HG03064 (cell line): ENCODE results near the gene KIAA2012.

Source experiments
- ATAC-seq: cut with Tn5 transposase; IDR thresholded peaks from one replicate; pipeline ENCODE4 v1.9.1; 2021; ENCODE audit warnings: low read depth; ENCODE audit not compliant: unreplicated experiment

KIAA2012 gene

DNA sequence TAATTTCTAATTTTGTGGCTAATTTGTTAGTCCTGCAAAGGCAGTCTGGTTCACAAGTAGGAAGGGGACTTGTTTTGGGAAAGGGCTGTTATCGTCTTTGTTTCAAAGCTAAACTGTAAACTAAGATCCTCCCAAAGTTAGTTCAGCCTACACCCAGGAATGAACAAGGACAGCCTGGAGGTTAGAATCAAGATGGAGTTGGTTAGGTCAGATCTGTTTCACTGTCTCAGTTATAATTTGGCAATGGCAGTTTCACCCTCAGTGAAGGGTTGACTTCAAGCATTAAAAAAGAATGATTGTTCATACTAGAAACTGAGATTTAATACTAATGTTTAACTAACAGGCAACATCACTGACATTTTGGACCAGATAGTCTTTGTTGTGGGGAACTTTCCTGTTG is 69.5 kb downstream of the KIAA2012 start:
- ATAC-seq = no peak

DNA sequence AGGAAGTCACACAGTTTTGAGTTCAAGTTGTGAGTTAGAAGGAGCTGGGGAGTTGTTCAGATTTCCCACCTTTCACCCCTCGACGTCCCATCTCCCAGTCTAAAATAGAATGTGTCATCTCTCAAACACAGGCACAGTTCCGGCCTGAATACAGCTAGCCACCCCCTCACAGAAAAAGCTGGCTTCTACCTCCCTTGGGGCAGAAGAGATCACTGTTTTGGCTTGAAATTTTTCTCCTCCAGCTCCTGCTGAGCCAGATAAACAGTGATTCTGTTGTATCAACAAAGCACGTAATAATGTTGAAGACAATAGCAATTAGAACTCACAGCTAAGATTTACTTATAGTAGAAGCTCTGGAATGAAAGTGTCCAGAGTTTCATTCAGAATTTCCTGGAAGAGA is 74.7 kb downstream of the KIAA2012 start:
- ATAC-seq = no peak

DNA sequence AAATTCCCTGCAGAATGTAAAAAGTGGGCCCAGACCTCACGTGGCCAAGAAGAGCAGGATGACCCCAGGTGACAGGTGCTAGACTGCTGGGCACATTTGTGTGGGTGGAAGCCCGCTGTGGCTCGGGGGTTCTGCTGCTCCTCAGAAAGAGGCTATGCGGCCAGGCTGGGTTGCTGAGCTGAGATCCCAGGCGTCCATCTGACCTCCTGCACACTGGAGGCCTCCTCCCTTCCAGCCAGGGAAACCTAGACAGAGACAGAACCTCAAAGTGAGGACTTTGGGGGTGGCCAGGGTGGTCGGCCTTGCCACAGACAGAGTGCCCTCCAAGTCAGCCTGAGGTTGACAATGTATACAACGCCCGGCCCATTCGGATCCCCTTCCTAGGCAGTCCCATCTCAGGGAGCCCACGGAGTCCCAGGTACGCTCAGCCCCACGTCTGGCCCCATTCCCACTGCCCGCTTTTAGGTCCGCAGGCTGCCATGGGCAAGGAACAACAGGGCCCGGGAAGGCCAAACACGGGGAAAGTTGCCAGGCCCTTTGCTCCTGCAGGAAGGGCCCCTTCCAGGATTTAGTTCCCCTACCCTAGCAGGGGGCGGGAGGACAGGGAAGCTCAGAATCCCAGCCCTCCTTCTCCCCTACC is 75.6 kb downstream of the KIAA2012 start:
- no peak for ATAC-seq

DNA sequence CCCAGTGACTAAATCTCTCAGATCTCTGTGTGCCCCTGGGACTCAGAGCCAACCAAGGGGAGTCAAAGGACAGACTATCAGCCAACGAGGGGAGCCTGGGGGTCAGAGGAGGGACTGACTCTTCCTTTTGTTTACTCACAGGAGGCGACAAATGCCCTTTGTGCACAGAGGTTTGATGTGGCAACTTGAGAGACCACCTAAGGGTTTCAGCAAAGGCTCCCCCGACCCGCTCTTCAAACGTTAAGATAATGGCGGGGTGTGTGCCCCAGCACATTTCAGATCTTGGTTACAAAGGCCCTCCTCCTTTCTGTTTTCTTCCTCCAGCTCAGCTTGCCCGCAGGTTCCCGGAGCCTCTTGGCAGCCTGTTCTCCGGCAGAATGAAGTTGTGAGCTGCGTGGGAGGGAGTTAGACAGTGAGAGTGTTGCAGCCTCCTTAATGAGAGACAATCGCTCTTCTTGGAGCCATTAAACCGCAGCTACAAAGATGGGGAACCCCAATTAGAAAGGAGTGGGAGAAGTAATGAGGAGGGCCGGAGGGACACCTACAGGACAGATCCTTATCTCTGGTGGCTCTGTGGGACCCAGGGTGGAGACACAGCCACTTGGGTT is 76.2 kb downstream of the KIAA2012 start:
- no peak for ATAC-seq

DNA sequence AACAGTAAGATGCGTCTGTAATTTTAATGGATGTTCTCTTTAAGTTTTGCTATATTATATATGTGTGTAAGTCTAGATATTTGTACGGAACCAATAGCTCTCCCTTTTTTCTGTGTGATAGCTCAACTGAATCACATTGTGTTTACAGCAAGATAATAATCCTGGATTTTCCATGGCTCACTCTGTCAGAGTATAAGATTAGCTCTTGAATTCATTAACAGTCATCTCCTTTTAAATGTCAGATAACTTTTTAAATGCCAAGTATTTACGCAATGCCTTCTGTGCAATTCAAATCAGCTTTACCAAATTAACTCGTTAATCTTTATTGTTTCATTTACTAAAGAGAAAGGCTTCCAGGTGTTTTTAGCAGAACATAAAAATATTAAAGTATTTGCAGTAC is 76.9 kb downstream of the KIAA2012 start:
- no peak for ATAC-seq

DNA sequence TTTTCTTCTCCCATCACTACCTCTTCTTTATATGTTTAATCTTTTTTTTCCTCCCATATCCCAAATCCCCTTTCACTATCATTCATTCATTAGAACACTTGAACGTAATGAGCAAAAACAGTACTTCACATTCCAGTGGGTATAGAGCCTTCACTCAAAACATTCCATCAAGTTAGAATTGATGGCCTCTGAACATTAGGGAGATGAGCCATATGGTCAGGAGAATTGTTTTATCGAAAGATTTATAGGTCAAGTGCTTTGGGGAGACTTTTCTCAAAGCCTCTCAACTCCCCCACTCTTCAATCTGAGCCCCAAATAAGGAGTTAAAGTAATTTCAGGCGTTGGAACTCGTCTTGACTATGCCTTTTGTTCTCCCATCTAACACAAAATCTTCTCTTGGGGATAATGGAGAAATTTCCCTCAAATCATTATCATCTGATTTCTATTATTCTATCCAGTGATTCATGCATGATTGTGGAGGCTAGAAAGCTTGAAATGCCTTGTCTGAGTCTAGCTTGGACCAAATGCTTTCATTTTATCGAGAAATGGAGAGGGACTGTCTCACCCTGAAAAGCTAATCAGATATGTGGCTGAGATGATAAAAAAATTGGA is 79.2 kb downstream of the KIAA2012 start:
- ATAC-seq = no peak

DNA sequence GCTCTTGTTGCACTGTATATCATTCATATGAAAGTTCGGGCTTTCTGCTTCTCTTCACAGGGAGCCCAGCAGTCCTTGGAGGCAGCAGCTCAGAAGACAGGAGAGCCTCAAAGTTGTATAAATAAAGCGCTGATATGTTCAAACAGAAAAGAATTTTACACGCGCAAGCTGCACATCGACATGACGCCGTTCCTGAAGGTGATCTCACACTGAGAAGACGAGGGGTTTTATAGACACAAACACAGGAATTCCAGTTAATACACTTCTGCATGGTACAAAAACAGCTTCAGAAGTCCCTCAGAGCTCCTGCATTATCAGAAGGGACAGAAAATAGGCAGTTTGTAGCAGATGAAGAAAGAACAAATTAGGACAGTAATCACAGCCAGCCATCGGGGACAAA is 81.6 kb downstream of the KIAA2012 start:
- no peak for ATAC-seq

DNA sequence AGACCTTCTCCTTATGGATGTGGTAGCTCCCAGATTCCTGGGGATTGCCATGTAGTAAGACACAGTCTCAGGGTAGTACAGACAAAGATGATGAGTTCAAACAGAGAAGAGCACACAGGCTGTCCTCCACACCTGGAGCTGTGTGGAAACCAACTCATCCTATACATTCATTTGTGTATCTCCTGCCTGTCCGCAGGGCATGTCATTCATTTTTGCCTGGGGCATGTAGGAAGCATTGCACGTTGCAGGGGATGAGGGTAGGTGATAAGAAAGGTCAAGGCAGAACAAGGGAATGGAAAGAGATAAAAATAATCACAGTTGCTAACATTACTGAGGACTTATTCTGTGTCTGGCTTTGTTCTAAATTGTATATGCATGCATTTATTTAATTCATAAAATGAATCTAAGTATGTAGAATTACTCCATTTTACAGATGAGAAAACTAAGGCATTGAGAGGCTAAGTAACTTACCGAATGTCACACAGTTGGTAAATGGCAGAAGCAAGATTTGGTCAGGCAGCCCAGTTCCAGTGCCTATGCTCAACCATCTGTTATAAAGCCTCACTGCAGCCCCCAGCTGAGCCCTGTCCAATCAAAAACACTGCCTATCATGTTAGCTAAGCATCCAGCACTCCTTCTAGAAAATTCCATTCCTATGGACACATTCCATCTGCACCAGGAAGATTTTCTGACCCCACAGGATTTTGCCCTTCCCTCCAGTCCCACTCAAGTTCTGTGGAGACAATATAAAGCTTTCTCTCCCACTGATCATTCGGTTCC is 84.3 kb downstream of the KIAA2012 start:
- no peak for ATAC-seq

DNA sequence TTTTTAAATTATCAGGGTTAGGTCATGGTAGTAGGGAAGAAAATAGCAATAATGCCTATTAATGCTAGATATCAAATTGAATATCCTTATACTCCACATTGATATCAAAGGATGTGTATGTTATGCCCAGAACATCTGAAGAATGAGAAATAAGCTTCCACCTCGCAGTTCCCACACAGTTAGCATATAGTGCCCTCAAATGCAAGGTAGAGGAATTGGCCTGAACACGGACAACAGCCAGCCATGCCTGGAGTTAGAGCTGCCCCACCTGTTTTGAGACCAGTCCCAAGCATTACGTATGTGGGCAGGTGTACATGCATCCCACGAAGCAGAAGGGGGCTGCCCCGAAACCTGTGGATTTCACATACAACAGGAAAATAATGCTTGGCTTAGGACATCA is 85.7 kb downstream of the KIAA2012 start:
- ATAC-seq = no peak

DNA sequence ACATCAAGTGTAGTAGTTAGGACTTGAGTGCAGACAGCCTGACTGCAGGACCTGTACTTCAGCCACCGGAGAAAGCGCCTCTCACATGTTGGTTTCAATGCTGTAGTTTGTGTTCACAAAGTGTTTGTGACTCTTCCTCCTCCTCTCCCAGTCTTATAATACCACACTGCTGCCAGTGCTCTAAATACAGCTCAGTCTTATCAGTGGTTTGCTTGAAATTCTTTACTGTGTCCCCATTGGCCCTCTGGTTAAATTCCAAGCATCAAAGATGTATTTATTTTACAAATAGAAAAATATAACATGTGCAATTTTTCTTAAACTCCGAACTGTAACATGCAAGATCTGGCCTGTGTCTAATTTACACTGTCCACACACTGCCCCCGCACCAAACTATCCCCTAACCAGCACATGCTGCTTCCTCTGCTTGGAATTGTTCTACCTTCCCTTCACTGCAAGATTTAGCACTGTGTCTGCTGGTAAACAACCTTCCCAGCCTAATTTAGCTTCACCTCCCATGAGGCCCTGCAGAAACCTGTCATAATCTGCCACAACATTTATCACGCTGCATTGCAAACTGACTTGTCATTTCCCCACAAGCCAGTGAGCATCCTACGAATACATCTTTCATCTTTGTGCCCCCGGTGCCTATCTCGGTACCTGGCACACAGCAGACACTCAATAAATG is 88.2 kb downstream of the KIAA2012 start:
- ATAC-seq = no peak

DNA sequence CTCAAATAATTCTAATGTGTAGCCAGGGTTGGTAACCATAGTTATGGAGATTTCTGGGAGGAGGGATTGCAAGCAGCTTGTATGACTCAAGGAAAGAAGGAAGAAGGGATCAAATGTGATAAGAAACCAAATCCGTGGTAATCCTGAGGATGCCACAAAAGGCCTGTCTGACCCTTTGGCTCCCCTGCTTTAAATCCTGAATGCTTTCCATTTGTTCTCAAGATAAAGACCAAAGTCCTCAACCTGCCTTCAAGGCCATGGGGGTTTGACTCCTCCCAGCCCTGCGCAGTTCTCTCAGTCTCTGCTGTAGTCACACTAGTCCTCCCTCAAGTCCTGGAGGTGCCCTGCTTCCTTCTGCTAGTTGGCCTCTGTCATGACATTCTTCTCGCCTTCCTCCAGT is 91.4 kb downstream of the KIAA2012 start:
- ATAC-seq = no peak

DNA sequence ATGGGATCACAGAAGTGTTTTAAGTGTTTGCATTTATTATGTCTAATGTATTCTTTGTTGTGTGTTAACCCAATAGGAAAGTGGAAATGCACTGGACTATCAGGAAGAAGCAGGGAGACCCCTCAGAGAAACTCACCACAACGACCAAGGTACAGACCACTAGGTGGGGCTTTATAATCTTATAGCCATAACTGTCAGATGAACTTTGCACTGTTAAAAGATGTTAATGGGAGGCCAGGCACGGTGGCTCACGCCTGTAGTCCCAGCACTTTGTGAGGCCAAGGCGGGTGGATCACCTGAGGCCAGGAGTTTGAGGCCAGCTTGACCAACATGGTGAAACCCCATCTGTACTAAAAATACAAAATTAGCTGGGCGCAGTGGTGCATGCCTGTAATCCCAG is 92.2 kb downstream of the KIAA2012 start:
- ATAC-seq = no peak

DNA sequence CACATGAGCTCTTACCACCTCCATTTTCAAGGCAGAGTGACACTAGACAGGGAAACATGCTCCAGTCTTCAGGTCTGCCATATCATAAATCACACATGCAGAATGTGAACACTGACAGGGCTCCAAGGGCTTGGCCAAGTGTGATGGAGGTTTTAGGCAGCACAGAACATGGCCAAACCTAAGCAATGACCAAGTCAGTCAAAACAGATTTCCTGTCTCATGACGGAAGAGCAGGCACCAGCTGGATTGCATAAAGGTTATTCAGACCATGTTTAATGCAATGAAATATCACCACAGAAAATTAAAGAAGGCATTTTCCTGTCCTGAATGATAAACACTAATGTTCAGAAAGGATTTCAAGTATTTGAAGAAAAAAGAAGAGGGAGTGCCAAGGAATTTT is 92.9 kb downstream of the KIAA2012 start:
- ATAC-seq = no peak

DNA sequence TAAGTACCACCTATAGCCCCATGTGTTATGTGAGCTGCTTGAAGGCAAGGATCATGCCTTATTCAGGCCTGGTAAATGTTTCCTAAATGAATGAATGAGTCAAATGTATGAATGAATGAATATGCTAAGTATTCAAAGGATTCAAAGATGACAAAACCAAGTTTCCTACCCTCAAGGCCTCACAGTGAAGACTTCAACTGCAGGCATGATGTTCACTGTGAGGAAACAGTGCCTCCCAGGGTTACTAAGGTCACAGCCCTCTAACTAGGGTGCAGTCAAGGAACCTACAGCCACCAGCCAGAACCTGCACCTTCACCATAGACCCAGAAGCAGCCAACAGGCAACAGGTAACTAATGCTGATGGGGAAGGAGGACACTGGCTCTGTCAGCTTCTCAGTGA is 96.1 kb downstream of the KIAA2012 start:
- ATAC-seq = no peak

DNA sequence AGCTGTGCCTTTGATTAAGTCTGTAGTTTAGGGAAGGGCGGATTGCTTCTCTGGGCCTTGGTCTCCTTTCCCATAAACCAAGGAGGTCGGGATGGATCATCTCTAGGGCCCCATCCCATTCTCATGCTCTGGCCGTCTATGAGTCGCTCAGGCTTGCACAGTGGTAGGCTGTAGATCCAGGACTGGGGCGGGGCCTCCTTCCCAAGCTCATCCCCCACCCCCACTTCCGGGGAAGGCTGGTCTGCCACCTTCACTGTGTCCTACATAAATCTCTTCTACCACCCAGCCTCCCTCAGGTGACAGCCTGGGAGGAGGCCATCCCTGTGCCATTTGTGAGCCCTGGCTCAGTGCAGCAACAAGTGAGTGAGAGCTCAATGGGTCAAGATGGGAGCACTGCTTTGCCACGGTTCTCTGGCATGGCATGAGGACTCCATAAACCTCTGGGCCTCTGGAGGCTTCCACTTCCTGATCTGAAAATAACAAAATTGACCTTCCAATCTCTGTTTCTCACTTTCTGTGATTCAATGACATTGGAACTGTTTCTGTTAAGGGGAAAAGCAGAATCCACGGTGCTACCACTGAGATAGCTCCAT is 96.9 kb downstream of the KIAA2012 start:
- no peak for ATAC-seq

DNA sequence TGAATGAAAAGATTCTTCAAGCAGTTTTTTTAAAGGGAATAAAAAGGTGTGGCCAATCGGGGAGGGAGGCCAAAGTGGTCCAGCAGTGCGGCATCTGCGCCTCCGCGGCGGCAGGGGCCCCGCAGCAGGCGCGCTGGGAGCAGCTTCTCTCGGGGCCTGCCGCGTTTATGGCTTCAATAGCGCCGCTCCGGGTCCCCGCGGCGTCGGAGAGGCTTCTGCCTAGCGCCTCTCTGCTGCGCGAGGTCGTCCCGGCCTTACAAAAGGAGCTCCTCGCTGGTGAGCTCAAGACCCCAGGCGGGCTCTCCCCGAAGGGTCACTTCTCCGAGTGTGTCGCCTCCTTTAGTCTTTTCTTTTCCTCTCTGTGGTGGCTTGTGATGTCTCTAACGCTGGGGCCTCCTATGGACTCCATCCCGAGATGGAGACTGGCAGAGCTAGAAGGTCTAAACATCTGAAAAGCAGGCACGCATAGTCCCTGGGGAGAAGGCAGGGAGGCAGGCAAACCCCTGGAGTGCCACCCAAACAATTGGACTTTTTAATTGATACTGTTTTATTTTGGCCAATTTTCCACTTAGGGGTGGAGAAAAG is 98.3 kb downstream of the KIAA2012 start:
- ATAC-seq = no peak

DNA sequence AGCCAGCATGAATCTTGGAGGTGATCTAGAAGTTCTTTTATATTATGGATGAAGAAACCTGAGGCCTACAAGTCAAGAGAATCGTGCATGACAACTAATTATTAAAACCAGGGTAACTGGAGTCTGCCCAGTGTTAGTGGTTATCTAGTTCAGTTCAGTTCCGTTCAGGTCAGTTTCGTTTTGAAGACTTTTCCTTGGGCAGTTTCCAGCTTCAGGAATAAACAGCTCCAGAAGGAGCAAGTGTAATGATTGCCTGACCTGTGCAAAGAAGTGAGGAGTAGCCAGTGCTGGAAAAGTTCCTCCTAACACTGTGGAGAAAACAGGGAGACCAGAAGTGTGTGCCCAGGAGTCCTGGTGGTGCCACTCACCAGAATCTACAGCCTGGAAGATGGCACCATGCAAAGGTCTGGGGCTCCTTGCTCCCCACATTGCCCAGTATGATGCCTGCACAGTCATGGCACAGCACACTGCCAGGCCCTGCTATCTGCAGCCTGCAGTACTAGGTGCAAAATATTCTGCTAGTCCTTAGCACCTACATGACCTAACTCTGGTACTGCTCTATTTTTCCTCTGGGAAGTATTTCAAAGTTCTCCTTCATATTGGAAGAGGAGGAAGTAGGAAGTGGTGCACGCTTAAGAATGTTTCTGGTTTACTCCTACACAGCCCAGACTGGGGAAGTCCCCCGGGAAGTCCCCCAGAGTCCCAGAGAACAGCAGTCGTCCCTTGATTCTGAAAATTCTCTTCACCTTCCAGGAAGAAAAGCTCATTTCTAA is 99.6 kb downstream of the KIAA2012 start:
- ATAC-seq = peak; percentile 68

DNA sequence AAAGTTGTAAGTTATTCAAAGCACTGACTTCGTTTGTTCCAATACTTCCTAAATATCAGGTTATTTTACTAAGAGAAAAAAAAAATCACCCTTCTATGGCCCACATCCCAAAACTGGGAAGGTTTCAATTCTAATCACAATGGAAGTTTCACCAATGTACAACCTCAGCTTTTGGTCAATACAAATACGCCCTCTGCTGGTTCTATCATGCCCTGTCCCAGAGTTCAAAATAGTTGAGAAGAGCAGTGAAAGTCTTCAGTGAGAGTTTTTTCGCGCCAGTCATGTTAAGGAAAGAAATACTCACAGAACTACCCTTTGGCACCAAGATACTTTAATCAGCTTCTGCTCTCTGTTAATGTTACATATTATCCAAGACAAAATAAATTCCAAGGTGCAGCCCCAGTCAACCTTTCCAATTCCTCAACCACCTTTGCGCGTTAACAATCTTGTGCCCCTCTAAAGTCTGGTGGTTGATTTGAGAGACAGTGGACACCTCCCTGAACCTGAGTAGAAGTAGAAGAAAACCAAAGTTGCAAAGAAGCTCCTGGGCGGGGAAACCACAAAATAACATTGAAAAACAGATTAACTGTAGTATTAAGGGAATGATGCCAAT is 105.4 kb downstream of the KIAA2012 start:
- no peak for ATAC-seq

DNA sequence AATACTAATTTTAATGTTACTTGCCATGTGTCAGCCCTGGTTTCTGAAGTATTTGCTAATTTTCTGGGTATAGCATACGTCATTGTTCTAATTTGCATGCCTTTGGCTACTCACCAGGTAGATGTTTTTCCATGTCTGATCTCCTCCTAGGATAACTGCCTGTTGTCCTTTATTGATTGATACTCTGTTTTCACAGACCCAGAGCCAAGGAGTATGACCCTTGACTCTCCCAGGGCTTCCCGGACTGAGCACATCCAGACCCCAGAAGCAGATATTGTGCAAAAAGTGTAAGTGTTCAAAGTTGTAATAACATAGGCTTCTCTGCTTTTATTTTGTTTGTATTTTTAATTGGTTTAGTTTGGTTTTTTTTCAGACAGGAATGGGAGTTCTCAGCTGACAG is 111.5 kb downstream of the KIAA2012 start:
- no peak for ATAC-seq
